Spleen (tissue), 11 donors: ENCODE data around the gene KLC4. TPM values are rescaled to one million over a fixed set of nuclear protein-coding genes. Genes with fewer than 3 reads are reported as not detected.

ENCODE experiments used
- DNase-seq: peaks from one replicate; pipeline ENCODE4 v3.0.0-alpha.2; 2020
- H3K27ac ChIP-seq, 8 donors: fragments of 200-600 bp; sonication (generic) in 7 of 8; 1 replicate in 4 of 8; 2 replicates in 4 of 8; pipeline versions ENCODE4 v1.5.0 to v1.8.0; 2016 to 2021; ENCODE audit warnings: inconsistent platforms in 4 of 8, mild to moderate bottlenecking in 4 of 8, moderate library complexity in 1 of 8
- H3K27me3 ChIP-seq, 7 donors: fragments of 200-600 bp; sonication (generic) in 6 of 7; replicated peaks in 1 of 7; 1 replicate in 4 of 7; 2 replicates in 3 of 7; pipeline versions ENCODE4 v1.5.0 to v1.8.0; 2016 to 2021; ENCODE audit warnings: inconsistent platforms in 3 of 7, mild to moderate bottlenecking in 1 of 7
- H3K36me3 ChIP-seq, 6 donors: fragments of 200-600 bp; sonication (generic) in 5 of 6; 1 replicate in 4 of 6; 2 replicates in 2 of 6; pipeline versions ENCODE4 v1.5.0 to v1.8.0; 2016 to 2021; ENCODE audit warnings: inconsistent platforms in 2 of 6
- H3K4me1 ChIP-seq, 6 donors: fragments of 200-600 bp; sonication (generic) in 5 of 6; 1 replicate in 3 of 6; 2 replicates in 3 of 6; pipeline versions ENCODE4 v1.5.0 to v1.8.0; 2016 to 2021; ENCODE audit warnings: inconsistent platforms in 3 of 6
- H3K4me3 ChIP-seq, 8 donors: fragments of 200-600 bp; sonication (generic) in 7 of 8; 1 replicate in 4 of 8; 2 replicates in 4 of 8; pipeline versions ENCODE4 v1.5.0 to v1.8.0; 2016 to 2021; ENCODE audit warnings: inconsistent platforms in 4 of 8, mild to moderate bottlenecking in 4 of 8, moderate library complexity in 2 of 8
- H3K9me3 ChIP-seq, 8 donors: fragments of 200-600 bp; sonication (generic) in 7 of 8; 1 replicate in 4 of 8; 2 replicates in 4 of 8; pipeline versions ENCODE4 v1.5.0 to v1.8.0; 2016 to 2021; ENCODE audit warnings: inconsistent platforms in 4 of 8
- POLR2A ChIP-seq, 3 donors: fragments of 450-650 bp; IDR thresholded peaks; one replicate each; pipeline ENCODE4 v1.5.1; 2017; ENCODE audit warnings: antibody characterized with exemption in 3 of 3, mild to moderate bottlenecking in 1 of 3
- POLR2AphosphoS5 ChIP-seq, 3 donors: sonication (generic); formaldehyde crosslinking; IDR thresholded peaks; one replicate each; pipeline ENCODE4 v1.5.1; 2017; ENCODE audit warnings: antibody characterized with exemption in 3 of 3
- WGBS, 5 donors: extraction: QIAGEN DNeasy Blood & Tissue Kit in 3 of 5; methylation state at CpG; one replicate each; pipeline versions ENCODE4 v1.1.5 to v1.1.7; 2013 to 2018; 5-methylcytosine and 5-hydroxymethylcytosine counted together
- intact Hi-C: fragments of 100-400 bp; cut with DNase I; formaldehyde crosslinking; loops from one replicate; pipeline ENCODE4 v1.15.0; 2023; ENCODE audit warnings: low total_unique reads
- polyA plus RNA-seq, 3 donors: library from polyadenylated mRNA; stranded (reverse); fragments of 200-250 nt; gene quantifications; one replicate each; pipeline ENCODE4 v1.2.1, GENCODE V29; 2013
- total RNA-seq, 7 donors: library from RNA; depleted of rRNA in 3 of 7; stranded (reverse); fragments of >200 nt in 3 of 7; fragmentation: NEBNext Ultra II Directional in 4 of 7; extraction: Animal tissue kit (Norgen Biotek cat#: 25700) in 4 of 7; gene quantifications; one replicate each; pipeline versions ENCODE4 v1.1.0 to v1.2.1, GENCODE V29; 2016 to 2021
- TF ChIP-seq, protein P1 (sequence below), 11 experiments: fragments of 200-600 bp in 7 of 11; fragments of 450-650 bp in 4 of 11; sonication (generic) in 4 of 11; IDR thresholded peaks in 8 of 11; conservative IDR thresholded peaks in 3 of 11; 1 replicate in 7 of 11; 2 replicates in 4 of 11; pipeline versions ENCODE4 v1.4.0 to v1.8.0; 2016 to 2021; ENCODE audit warnings: antibody characterized with exemption in 11 of 11, inconsistent platforms in 4 of 11, mild to moderate bottlenecking in 1 of 11
- donor health status: healthy with polysubstance abuse.
- donor health status: DM: no; HTN: no; CAD: no; lungs with moderate emphysema.
- donor health status: DM: no; HTN: no; CAD: no.
- donor health status: Bipolar disorder and iron deficiency.
- donor health status: healthy.
- donor health status: DM: no; HTN: no; CAD: no.
- donor health status: DM: yes; HTN: yes; CAD: no.

Gene KLC4
- total and polyA plus RNA-seq, 10 donors, result 13.2 to 27.0 (median 20.8) TPM

DNA sequence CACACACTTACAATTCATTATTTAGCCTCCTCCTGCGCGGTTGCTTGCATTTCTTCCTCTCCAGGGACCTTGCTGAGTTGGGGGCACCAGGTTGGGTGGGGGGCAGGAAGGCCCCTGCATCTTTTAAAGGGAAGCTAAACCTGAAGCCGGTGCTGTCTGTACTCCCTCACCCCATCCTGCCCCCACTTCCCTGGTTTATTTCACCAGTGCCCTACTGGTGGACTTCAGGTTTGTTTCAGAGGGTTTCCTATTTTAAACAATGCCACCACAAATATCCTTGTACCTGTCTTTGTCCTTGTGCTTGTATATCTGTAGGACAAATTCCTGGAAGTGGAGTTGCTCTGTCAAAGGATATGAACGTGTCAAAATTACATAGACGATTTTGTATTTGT is 37.7 kb downstream of the KLC4 start:
- TF ChIP-seq, protein P1, sequence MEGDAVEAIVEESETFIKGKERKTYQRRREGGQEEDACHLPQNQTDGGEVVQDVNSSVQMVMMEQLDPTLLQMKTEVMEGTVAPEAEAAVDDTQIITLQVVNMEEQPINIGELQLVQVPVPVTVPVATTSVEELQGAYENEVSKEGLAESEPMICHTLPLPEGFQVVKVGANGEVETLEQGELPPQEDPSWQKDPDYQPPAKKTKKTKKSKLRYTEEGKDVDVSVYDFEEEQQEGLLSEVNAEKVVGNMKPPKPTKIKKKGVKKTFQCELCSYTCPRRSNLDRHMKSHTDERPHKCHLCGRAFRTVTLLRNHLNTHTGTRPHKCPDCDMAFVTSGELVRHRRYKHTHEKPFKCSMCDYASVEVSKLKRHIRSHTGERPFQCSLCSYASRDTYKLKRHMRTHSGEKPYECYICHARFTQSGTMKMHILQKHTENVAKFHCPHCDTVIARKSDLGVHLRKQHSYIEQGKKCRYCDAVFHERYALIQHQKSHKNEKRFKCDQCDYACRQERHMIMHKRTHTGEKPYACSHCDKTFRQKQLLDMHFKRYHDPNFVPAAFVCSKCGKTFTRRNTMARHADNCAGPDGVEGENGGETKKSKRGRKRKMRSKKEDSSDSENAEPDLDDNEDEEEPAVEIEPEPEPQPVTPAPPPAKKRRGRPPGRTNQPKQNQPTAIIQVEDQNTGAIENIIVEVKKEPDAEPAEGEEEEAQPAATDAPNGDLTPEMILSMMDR (IDR thresholded peaks at IDR 0.05 in 8 of 11, conservative IDR thresholded peaks at IDR 0.05 in 3 of 11), result no peak
- TF ChIP-seq POLR2A (IDR thresholded peaks at IDR 0.05) (no peak), POLR2AphosphoS5 (IDR thresholded peaks at IDR 0.05) (no peak)
- intact Hi-C loops, result no loop called here
- Histone ChIP-seq H3K27ac (peak overlapping the region in 5 of 8 donors; percentile 26 to 57 (median 40)), H3K36me3 (no peaks in the 10 kb centered on the region), H3K9me3 (no peaks in the 10 kb centered on the region), H3K4me3 (no peak overlapping the region), H3K27me3 (no peaks in the 10 kb centered on the region), H3K4me1 (peaks cover 0 to 46% (median 9%) of the 10 kb centered on the region in 6 donors)
- WGBS, 5 donors, result 37 to 55% (median 50%) methylated on average over 5 of the region's 5 CpGs
- DNase-seq, result peak; percentile 15

DNA sequence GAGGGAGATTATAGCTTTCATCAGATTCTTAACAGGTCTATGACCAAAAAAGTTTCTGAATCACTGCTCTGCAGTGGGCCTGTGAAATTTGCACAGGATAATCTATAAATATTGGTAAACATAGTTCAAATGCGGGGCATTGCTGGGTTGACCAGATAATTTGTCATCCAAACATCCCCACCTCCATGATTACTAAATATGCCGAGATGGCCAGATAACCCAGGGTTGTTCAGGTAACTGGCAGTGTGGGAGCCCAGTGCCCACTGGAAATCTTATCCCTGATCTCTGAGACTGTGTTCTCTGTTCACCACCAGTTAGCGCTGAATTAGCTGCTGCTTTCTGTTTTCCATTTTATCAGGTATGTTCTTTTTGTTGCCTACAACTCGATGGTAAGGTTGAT is 38.1 kb downstream of the KLC4 start:
- H3K4me1 ChIP-seq, result peaks cover 0 to 46% (median 9%) of the 10 kb centered on the region in 6 donors
- WGBS, 5 donors, result 82 to 96% (median 91%) methylated on average over 4 of the region's 4 CpGs
- H3K27ac ChIP-seq, result no peak overlapping the region
- no peaks in the 10 kb centered on the region for H3K9me3 ChIP-seq
- H3K36me3 ChIP-seq, result no peaks in the 10 kb centered on the region
- TF ChIP-seq, protein P1 (IDR thresholded peaks at IDR 0.05 in 8 of 11, conservative IDR thresholded peaks at IDR 0.05 in 3 of 11), result no peak
- TF ChIP-seq POLR2A (IDR thresholded peaks at IDR 0.05) (no peak), POLR2AphosphoS5 (IDR thresholded peaks at IDR 0.05) (no peak)
- DNase-seq, result peak; percentile 10
- no peaks in the 10 kb centered on the region for H3K27me3 ChIP-seq
- H3K4me3 ChIP-seq, result no peak overlapping the region
- intact Hi-C loops, result no loop called here

DNA sequence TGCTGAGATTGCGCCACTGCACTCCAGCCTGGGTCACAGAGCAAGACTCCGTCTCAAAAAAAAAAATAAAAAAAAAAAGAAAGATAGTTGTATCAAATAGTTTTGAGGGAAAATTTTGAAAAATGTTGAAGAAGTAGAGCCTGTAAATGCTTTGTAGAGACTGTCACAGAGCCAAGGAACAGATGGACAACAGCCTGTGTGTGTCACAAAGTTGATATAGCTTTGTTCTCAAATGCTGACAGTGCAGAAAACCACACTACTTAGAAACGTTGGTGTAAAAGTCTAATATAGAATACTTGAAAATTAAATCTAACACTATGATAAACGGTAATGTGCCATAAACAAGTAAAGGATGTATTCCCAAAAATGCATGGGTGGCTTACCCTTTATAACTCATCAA is 42.1 kb downstream of the KLC4 start:
- Histone ChIP-seq H3K27ac (peak overlapping the region in 1 of 8 donors; percentile 15), H3K4me1 (peaks cover 0 to 10% (median 3%) of the 10 kb centered on the region in 6 donors), H3K4me3 (no peak overlapping the region), H3K9me3 (no peaks in the 10 kb centered on the region), H3K27me3 (no peaks in the 10 kb centered on the region), H3K36me3 (no peaks in the 10 kb centered on the region)
- intact Hi-C loops, result no loop called here
- TF ChIP-seq POLR2AphosphoS5 (IDR thresholded peaks at IDR 0.05), result no peak
- TF ChIP-seq, protein P1 (IDR thresholded peaks at IDR 0.05 in 8 of 11, conservative IDR thresholded peaks at IDR 0.05 in 3 of 11), result no peak
- no peak for TF ChIP-seq POLR2A (IDR thresholded peaks at IDR 0.05)
- WGBS, 5 donors, result 66 to 87% (median 72%) methylated on average over 4 of the region's 4 CpGs
- no peak for DNase-seq

DNA sequence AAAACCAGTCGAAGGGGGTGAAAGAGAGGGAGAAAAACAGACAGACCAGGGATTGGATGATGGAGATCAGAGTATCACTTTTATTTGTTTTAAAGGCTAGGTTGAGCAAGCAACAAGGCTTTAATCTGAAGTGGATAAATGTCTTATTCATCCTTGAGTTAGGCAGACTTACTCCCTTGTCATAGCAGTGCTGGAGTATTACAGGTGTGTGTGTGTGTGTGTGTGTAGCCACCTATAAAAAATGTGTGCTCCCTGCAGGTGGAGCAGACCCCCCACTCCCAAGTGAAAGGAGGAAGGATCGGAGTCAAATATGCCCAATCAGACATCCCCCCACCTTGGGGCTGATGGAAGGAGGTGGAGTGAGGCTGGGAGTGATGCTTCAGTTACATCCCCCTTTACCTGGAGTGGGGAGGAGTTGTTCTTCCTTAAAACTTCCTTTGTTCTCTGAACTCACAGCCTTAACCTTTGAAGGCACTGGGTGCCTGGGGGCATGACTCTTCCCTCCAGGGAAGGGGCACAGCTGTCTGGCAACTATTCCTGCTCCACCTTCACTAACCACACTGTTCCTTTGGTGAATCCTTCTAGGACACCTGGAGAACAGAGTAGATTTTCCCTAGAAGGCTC is 43.9 kb downstream of the KLC4 start:
- DNase-seq, result no peak
- intact Hi-C loops, result no loop called here
- TF ChIP-seq, protein P1 (IDR thresholded peaks at IDR 0.05 in 8 of 11, conservative IDR thresholded peaks at IDR 0.05 in 3 of 11), result no peak
- no peak for TF ChIP-seq POLR2AphosphoS5 (IDR thresholded peaks at IDR 0.05)
- TF ChIP-seq POLR2A (IDR thresholded peaks at IDR 0.05), result no peak
- Histone ChIP-seq H3K4me1 (no peaks in the 10 kb centered on the region), H3K27me3 (no peaks in the 10 kb centered on the region), H3K9me3 (no peaks in the 10 kb centered on the region), H3K36me3 (no peaks in the 10 kb centered on the region), H3K4me3 (no peak overlapping the region), H3K27ac (no peak overlapping the region)
- whole genome bisulfite sequencing, 5 donors, result 51 to 91% (median 74%) methylated on average over 2 of the region's 2 CpGs
